HepG2 (cell line): ENCODE data around the gene MAP3K8. TPM values are rescaled to one million over a fixed set of nuclear protein-coding genes. Genes with fewer than 3 reads are reported as not detected.

Experiments
- ATF7 ChIP-seq, 2 experiments: fragments of 450-650 bp in 1 of 2; sonication (generic) in 1 of 2; formaldehyde crosslinking in 1 of 2; IDR thresholded peaks; 2 replicates each; pipeline versions ENCODE4 v1.4.0 to v1.6.1; 2016 to 2020; ENCODE audit warnings: antibody characterized with exemption in 1 of 2, mild to moderate bottlenecking in 1 of 2, missing genetic modification reagents in 1 of 2
- BCL6 ChIP-seq: IDR thresholded peaks from 2 replicates; pipeline ENCODE4 v1.6.1; 2016; ENCODE audit warnings: missing genetic modification reagents, missing compliant biosample characterization
- BRF2 ChIP-seq: sonication (generic); formaldehyde crosslinking; IDR thresholded peaks from 2 replicates; pipeline ENCODE4 v1.8.1; 2022; ENCODE audit warnings: mild to moderate bottlenecking, missing genetic modification reagents
- FIP1L1 ChIP-seq: fragments of 200-400 bp; formaldehyde crosslinking; IDR thresholded peaks from 2 replicates; pipeline ENCODE4 v1.6.1; 2018; ENCODE audit warnings: low read depth, mild to moderate bottlenecking, low read length, moderate library complexity, borderline replicate concordance; ENCODE audit not compliant: insufficient read depth
- MTA1 ChIP-seq: sonication (generic); formaldehyde crosslinking; IDR thresholded peaks from 2 replicates; pipeline ENCODE4 v1.4.0; 2020; ENCODE audit warnings: missing genetic modification reagents, mild to moderate bottlenecking, borderline replicate concordance
- NR2F6 ChIP-seq, 2 experiments: IDR thresholded peaks; 2 replicates each; pipeline ENCODE4 v1.6.1; 2016; ENCODE audit warnings: antibody characterized with exemption in 1 of 2, mild to moderate bottlenecking in 1 of 2
- PAF1 ChIP-seq: IDR thresholded peaks from 2 replicates; pipeline ENCODE4 v1.6.1; 2016; ENCODE audit warnings: missing genetic modification reagents, missing compliant biosample characterization
- PAWR ChIP-seq: sonication (generic); formaldehyde crosslinking; IDR thresholded peaks from 2 replicates; pipeline ENCODE4 v1.4.0; 2020; ENCODE audit warnings: missing genetic modification reagents, mild to moderate bottlenecking, borderline replicate concordance
- SIX1 ChIP-seq: sonication (generic); formaldehyde crosslinking; IDR thresholded peaks from 2 replicates; pipeline ENCODE4 v1.4.0; 2020; ENCODE audit warnings: missing genetic modification reagents, borderline replicate concordance
- SMARCC2 ChIP-seq: fragments of 450-650 bp; IDR thresholded peaks from 2 replicates; pipeline ENCODE4 v1.6.1; 2017; ENCODE audit warnings: antibody characterized with exemption, mild to moderate bottlenecking
- TCF12 ChIP-seq, 2 experiments: fragments of 450-650 bp in 1 of 2; sonication (generic) in 1 of 2; formaldehyde crosslinking in 1 of 2; IDR thresholded peaks; 2 replicates each; pipeline versions ENCODE4 v1.6.1 to v1.8.0; 2017 to 2022; ENCODE audit warnings: antibody characterized with exemption in 1 of 2, mild to moderate bottlenecking in 1 of 2, missing genetic modification reagents in 1 of 2, moderate library complexity in 1 of 2
- UBTF ChIP-seq: sonication (generic); formaldehyde crosslinking; IDR thresholded peaks from 2 replicates; pipeline ENCODE4 v1.4.0; 2020; ENCODE audit warnings: mild to moderate bottlenecking, missing genetic modification reagents
- WIZ ChIP-seq: sonication (generic); formaldehyde crosslinking; IDR thresholded peaks from 2 replicates; pipeline ENCODE4 v1.5.1; 2020; ENCODE audit warnings: mild to moderate bottlenecking, missing genetic modification reagents
- ZFX ChIP-seq: sonication (generic); formaldehyde crosslinking; IDR thresholded peaks from 2 replicates; pipeline ENCODE4 v1.4.0; 2020; ENCODE audit warnings: mild to moderate bottlenecking, low read depth, missing genetic modification reagents, moderate library complexity
- ZMYM2 ChIP-seq: sonication (generic); formaldehyde crosslinking; IDR thresholded peaks from 2 replicates; pipeline ENCODE4 v1.8.0; 2022; ENCODE audit warnings: mild to moderate bottlenecking, missing genetic modification reagents
- ZNF274 ChIP-seq: sonication (generic); formaldehyde crosslinking; IDR thresholded peaks from 2 replicates; pipeline ENCODE4 v1.5.1; 2020; ENCODE audit warnings: mild to moderate bottlenecking, missing genetic modification reagents
- ZNF326 ChIP-seq: sonication (generic); formaldehyde crosslinking; IDR thresholded peaks from 2 replicates; pipeline ENCODE4 v1.4.0; 2020; ENCODE audit warnings: missing genetic modification reagents, borderline replicate concordance
- ZNF335 ChIP-seq: sonication (generic); formaldehyde crosslinking; IDR thresholded peaks from 2 replicates; pipeline ENCODE4 v1.4.0; 2020; ENCODE audit warnings: missing genetic modification reagents
- ZNF33A ChIP-seq: sonication (generic); formaldehyde crosslinking; IDR thresholded peaks from 2 replicates; pipeline ENCODE4 v1.5.1; 2020; ENCODE audit warnings: missing genetic modification reagents, mild to moderate bottlenecking, moderate library complexity, borderline replicate concordance
- ZNF747 ChIP-seq: sonication (generic); formaldehyde crosslinking; IDR thresholded peaks from 2 replicates; pipeline ENCODE4 v1.8.1; 2023; ENCODE audit warnings: missing genetic modification reagents, mild to moderate bottlenecking, borderline replicate concordance
- polyA plus RNA-seq, 8 experiments: library from polyadenylated mRNA; depleted of rRNA in 3 of 8; stranded (reverse) in 7 of 8; unstranded in 1 of 8; fragments of >200 nt; fragmentation: Illumina TruSeq in 4 of 8; extraction: Trizol in 4 of 8; gene quantifications; 2 replicates each; pipeline versions ENCODE4 v1.2.1 to v1.2.3, GENCODE V29; 2011 to 2016; ENCODE audit warnings: low read depth in 4 of 8, missing spikeins in 1 of 8, mixed read lengths in 1 of 8; ENCODE audit not compliant: insufficient read depth in 1 of 8
- total RNA-seq, 5 experiments: library from RNA; depleted of rRNA; stranded (reverse); fragments of >200 nt; fragmentation: Illumina TruSeq; extraction: Trizol; gene quantifications; 2 replicates each; pipeline ENCODE4 v1.2.3, GENCODE V29; 2016; ENCODE audit warnings: low read depth in 1 of 5
- TF ChIP-seq, protein P1 (sequence below): sonication (generic); formaldehyde crosslinking; IDR thresholded peaks from 2 replicates; pipeline ENCODE4 v1.4.0; 2020; ENCODE audit warnings: missing genetic modification reagents
- TF ChIP-seq, protein P2 (sequence below): sonication (generic); formaldehyde crosslinking; IDR thresholded peaks from 2 replicates; pipeline ENCODE4 v1.9.0; 2022; ENCODE audit warnings: missing genetic modification reagents, mild to moderate bottlenecking, borderline replicate concordance

The MAP3K8 gene
- total and polyA plus RNA-seq, 2 of the 13 experiments (the other 11 are each of a cell fraction or from before 2014, with no cell fraction given) = 19.3 to 37.9 TPM

DNA sequence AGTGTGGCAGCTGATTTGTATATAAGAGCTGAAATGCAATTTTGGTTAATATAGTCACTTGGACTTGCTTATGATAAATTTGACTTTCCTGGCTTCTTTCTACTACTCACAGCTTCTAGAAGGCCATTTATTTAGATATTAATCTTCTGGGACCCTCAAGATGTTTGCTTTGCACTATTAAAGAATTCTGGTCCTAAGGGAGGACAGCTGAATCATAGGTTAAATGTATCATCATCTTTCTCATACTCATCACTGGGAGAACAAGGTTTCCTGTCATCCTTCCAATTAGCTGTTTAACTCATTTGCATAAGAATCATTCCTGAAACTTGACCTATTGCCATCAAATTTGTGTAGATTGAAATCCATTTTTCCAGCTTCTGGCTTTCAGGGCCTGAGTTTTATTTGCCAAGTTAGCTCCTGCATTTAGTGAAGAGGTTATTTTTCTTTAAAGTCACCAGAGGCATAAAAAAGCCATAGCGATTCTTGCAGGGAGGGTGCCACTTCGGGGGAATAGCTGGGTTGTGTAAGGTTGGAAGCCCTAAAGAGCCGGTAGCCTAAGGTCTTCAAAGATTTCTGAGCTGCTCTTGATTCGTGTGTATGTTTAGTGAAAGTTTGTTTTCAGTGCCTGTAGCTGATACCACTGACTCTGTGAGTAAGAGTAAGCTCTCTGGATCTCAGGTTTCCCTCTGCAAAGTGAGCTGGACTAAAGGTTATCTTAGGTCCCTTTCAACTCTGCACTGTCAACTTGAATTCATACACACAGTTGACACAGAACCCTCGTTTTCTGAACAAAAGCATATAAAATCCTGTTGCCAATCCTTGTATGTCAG, 4.3 kb downstream of the MAP3K8 start (continued):
- TF ChIP-seq UBTF (CRISPR knock-in tag) (0 out of 2 replicates have a peak, but pooled peaks have one; percentile 42), SIX1 (CRISPR knock-in tag) (peak; percentile 99), BRF2 (no peak), PAF1 (CRISPR knock-in tag) (no peak), ZNF335 (CRISPR knock-in tag) (no peak), TCF12 (IDR thresholded peaks at IDR 0.05) (no peak), TCF12 (CRISPR knock-in tag; IDR thresholded peaks at IDR 0.05) (no peak), ZNF747 (CRISPR knock-in tag) (no peak), ZNF33A (CRISPR knock-in tag) (no peak), ATF7 (IDR thresholded peaks at IDR 0.05) (no peak), ATF7 (CRISPR knock-in tag; IDR thresholded peaks at IDR 0.05) (no peak), BCL6 (CRISPR knock-in tag) (peak; percentile 87), SMARCC2 (no peak), ZNF274 (no peak), MTA1 (CRISPR knock-in tag) (no peak), WIZ (CRISPR knock-in tag) (no peak), ZMYM2 (CRISPR knock-in tag) (no peak), PAWR (CRISPR knock-in tag) (no peak), NR2F6 (IDR thresholded peaks at IDR 0.05) (peak; percentile 95), NR2F6 (CRISPR knock-in tag; IDR thresholded peaks at IDR 0.05) (peak; percentile 86), ZNF326 (CRISPR knock-in tag) (no peak), FIP1L1 (no peak), ZFX (CRISPR knock-in tag) (no peak)
- TF ChIP-seq, protein P1, sequence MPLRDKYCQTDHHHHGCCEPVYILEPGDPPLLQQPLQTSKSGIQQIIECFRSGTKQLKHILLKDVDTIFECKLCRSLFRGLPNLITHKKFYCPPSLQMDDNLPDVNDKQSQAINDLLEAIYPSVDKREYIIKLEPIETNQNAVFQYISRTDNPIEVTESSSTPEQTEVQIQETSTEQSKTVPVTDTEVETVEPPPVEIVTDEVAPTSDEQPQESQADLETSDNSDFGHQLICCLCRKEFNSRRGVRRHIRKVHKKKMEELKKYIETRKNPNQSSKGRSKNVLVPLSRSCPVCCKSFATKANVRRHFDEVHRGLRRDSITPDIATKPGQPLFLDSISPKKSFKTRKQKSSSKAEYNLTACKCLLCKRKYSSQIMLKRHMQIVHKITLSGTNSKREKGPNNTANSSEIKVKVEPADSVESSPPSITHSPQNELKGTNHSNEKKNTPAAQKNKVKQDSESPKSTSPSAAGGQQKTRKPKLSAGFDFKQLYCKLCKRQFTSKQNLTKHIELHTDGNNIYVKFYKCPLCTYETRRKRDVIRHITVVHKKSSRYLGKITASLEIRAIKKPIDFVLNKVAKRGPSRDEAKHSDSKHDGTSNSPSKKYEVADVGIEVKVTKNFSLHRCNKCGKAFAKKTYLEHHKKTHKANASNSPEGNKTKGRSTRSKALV = no peak
- TF ChIP-seq, protein P2, sequence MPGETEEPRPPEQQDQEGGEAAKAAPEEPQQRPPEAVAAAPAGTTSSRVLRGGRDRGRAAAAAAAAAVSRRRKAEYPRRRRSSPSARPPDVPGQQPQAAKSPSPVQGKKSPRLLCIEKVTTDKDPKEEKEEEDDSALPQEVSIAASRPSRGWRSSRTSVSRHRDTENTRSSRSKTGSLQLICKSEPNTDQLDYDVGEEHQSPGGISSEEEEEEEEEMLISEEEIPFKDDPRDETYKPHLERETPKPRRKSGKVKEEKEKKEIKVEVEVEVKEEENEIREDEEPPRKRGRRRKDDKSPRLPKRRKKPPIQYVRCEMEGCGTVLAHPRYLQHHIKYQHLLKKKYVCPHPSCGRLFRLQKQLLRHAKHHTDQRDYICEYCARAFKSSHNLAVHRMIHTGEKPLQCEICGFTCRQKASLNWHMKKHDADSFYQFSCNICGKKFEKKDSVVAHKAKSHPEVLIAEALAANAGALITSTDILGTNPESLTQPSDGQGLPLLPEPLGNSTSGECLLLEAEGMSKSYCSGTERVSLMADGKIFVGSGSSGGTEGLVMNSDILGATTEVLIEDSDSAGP (CRISPR knock-in tag) = no peak
